Ecto neural progenitor cell (in vitro differentiated cells): ENCODE data around the gene ESCO1.
"Not testable (repeated sequence)": the region's sequence is repeated elsewhere in the genome, so short reads cannot be mapped to it uniquely, and the experiment has no call there.

Experiments used
- DNase-seq: peaks from one replicate; pipeline ENCODE4 v3.0.0-alpha.2; 2018; ENCODE audit warnings: low spot score

The ESCO1 gene

GRCh38 chr18:21592361-21592760, 8.1 kb downstream of the ESCO1 start:
- not testable (repeated sequence) for DNase-seq

- no peak for DNase-seq
Observed at GRCh38 chr18:21584391-21584790, 16.1 kb downstream of the ESCO1 start.

- no peak for DNase-seq
Observed at GRCh38 chr18:21575656-21576055, 24.8 kb downstream of the ESCO1 start.

- DNase-seq = no peak
Observed at GRCh38 chr18:21571772-21572171, 28.7 kb downstream of the ESCO1 start.

GRCh38 chr18:21559195-21559594, 41.3 kb downstream of the ESCO1 start:
- DNase-seq = no peak

- no peak for DNase-seq
Observed at GRCh38 chr18:21557607-21558253, 42.8 kb downstream of the ESCO1 start.

- no peak for DNase-seq
Observed at GRCh38 chr18:21550510-21550970, 50.0 kb downstream of the ESCO1 start.

- no peak for DNase-seq
Observed at GRCh38 chr18:21548647-21549046, 51.9 kb downstream of the ESCO1 start.

GRCh38 chr18:21546423-21546822, 54.1 kb downstream of the ESCO1 start:
- DNase-seq = no peak

GRCh38 chr18:21538230-21538629, 62.3 kb downstream of the ESCO1 start:
- DNase-seq = no peak

GRCh38 chr18:21534327-21534726, 66.2 kb downstream of the ESCO1 start:
- DNase-seq = no peak

- no peak for DNase-seq
Observed at GRCh38 chr18:21526463-21526862, 74.0 kb downstream of the ESCO1 start.

- no peak for DNase-seq
Observed at GRCh38 chr18:21525916-21526315, 74.6 kb downstream of the ESCO1 start.

- DNase-seq = no peak
Observed at GRCh38 chr18:21522530-21522929, 78.0 kb downstream of the ESCO1 start.

- DNase-seq = no peak
Observed at GRCh38 chr18:21513741-21514140, 86.8 kb downstream of the ESCO1 start.

- DNase-seq = no peak
Observed at GRCh38 chr18:21513292-21513691, 87.2 kb downstream of the ESCO1 start.

GRCh38 chr18:21509062-21509461, 91.4 kb downstream of the ESCO1 start:
- no peak for DNase-seq

GRCh38 chr18:21507913-21508701, 92.4 kb downstream of the ESCO1 start:
- DNase-seq = no peak

- DNase-seq = no peak
Observed at GRCh38 chr18:21502661-21503060, 97.8 kb downstream of the ESCO1 start.

- no peak for DNase-seq
Observed at GRCh38 chr18:21499997-21500396, 100.5 kb downstream of the ESCO1 start.

GRCh38 chr18:21496277-21496835, 104.1 kb downstream of the ESCO1 start:
- DNase-seq = no peak

- DNase-seq = no peak
Observed at GRCh38 chr18:21490748-21491147, 109.8 kb downstream of the ESCO1 start.

GRCh38 chr18:21489919-21490495, 110.5 kb downstream of the ESCO1 start:
- DNase-seq = no peak
